WTC11 (cell line): ENCODE measurements around the gene ARRDC1. TPM values are rescaled to one million over a fixed set of nuclear protein-coding genes. Genes with fewer than 3 reads are reported as not detected.

ENCODE experiments used
- ATAC-seq: fragments of 200-7000 bp; cut with Tn5 transposase; 2 replicates; pipeline ENCODE4 v1.10.0; 2021; ENCODE audit warnings: mild to moderate bottlenecking, moderate library complexity
- CTCF ChIA-PET: fragments of 300-600 bp; sonication (Branson Sonifier 250); formaldehyde crosslinking; loops from one replicate; lab custom pipeline; 2021; ENCODE audit warnings: antibody characterized with exemption; lab: Charles Lee
- POLR2A ChIA-PET: fragments of 350-600 bp; sonication (Branson Sonifier 250); formaldehyde crosslinking; loops from one replicate; lab custom pipeline; 2021; ENCODE audit warnings: antibody characterized with exemption; lab: Charles Lee
- DNase-seq: peaks from one replicate; pipeline ENCODE4 v3.0.0; 2021; ENCODE audit warnings: low spot score
- H3K27ac Mint-ChIP-seq: 2 replicates; pipeline ENCODE4 v1.8.0; 2021; ENCODE audit warnings: mixed read lengths
- H3K27me3 Mint-ChIP-seq: 2 replicates; pipeline ENCODE4 v1.8.0; 2021; ENCODE audit warnings: low read depth, mild to moderate bottlenecking, moderate library complexity, mixed read lengths
- H3K36me3 Mint-ChIP-seq: 2 replicates; pipeline ENCODE4 v1.8.0; 2021; ENCODE audit warnings: mixed read lengths
- H3K4me1 Mint-ChIP-seq: 2 replicates; pipeline ENCODE4 v1.8.0; 2022; ENCODE audit warnings: mixed read lengths
- H3K4me3 Mint-ChIP-seq: 2 replicates; pipeline ENCODE4 v1.8.0; 2021; ENCODE audit warnings: mild to moderate bottlenecking, moderate library complexity, mixed read lengths
- H3K9me3 Mint-ChIP-seq: 2 replicates; pipeline ENCODE4 v1.8.0; 2021; ENCODE audit warnings: mixed read lengths
- AFF4 ChIP-seq: sonication (generic); formaldehyde crosslinking; IDR thresholded peaks from 2 replicates; pipeline ENCODE4 v1.8.1; 2023; ENCODE audit warnings: mild to moderate bottlenecking, missing genetic modification reagents, borderline replicate concordance
- CREB1 ChIP-seq: sonication (generic); formaldehyde crosslinking; IDR thresholded peaks from 2 replicates; pipeline ENCODE4 v1.8.0; 2023; ENCODE audit warnings: mild to moderate bottlenecking, missing genetic modification reagents
- CREM ChIP-seq: sonication (generic); formaldehyde crosslinking; IDR thresholded peaks from 2 replicates; pipeline ENCODE4 v1.8.1; 2022; ENCODE audit warnings: mild to moderate bottlenecking, missing genetic modification reagents, moderate library complexity
- CTCF ChIP-seq: fragments of 200-600 bp; IDR thresholded peaks from 2 replicates; pipeline ENCODE4 v1.8.0; 2022; ENCODE audit warnings: antibody characterized with exemption
- HMGXB4 ChIP-seq: sonication (generic); formaldehyde crosslinking; IDR thresholded peaks from 2 replicates; pipeline ENCODE4 v1.8.1; 2023; ENCODE audit warnings: mild to moderate bottlenecking, moderate library complexity, missing genetic modification reagents
- JUN ChIP-seq: sonication (generic); formaldehyde crosslinking; IDR thresholded peaks from 2 replicates; pipeline ENCODE4 v1.8.0; 2023; ENCODE audit warnings: mild to moderate bottlenecking, missing genetic modification reagents
- OVOL2 ChIP-seq: fragments of 250-450 bp; sonication (Bioruptor Pico); IDR thresholded peaks from 2 replicates; pipeline ENCODE4 v1.9.0; 2021; ENCODE audit warnings: mild to moderate bottlenecking, borderline replicate concordance
- PRRX2 ChIP-seq: fragments of 250-450 bp; sonication (Bioruptor Pico); IDR thresholded peaks from 2 replicates; pipeline ENCODE4 v1.8.0; 2021; ENCODE audit warnings: mild to moderate bottlenecking
- RORB ChIP-seq: fragments of 250-450 bp; sonication (Bioruptor Pico); IDR thresholded peaks from 2 replicates; pipeline ENCODE4 v1.9.0; 2021; ENCODE audit warnings: mild to moderate bottlenecking
- SMAD3 ChIP-seq: sonication (generic); formaldehyde crosslinking; IDR thresholded peaks from 2 replicates; pipeline ENCODE4 v1.8.0; 2022; ENCODE audit warnings: missing genetic modification reagents, mild to moderate bottlenecking, borderline replicate concordance
- ZBTB21 ChIP-seq: sonication (generic); formaldehyde crosslinking; IDR thresholded peaks from 2 replicates; pipeline ENCODE4 v1.8.1; 2023; ENCODE audit warnings: mild to moderate bottlenecking, missing genetic modification reagents, borderline replicate concordance
- ZNF416 ChIP-seq: fragments of 250-450 bp; sonication (Bioruptor Pico); IDR thresholded peaks from 2 replicates; pipeline ENCODE4 v1.9.0; 2021; ENCODE audit warnings: mild to moderate bottlenecking, inconsistent platforms
- ZNF423 ChIP-seq: fragments of 250-450 bp; sonication (Bioruptor Pico); IDR thresholded peaks from 2 replicates; pipeline ENCODE4 v2.1.2; 2022; ENCODE audit warnings: mild to moderate bottlenecking, moderate library complexity
- ZNF512 ChIP-seq: sonication (generic); formaldehyde crosslinking; IDR thresholded peaks from 2 replicates; pipeline ENCODE4 v1.8.1; 2022; ENCODE audit warnings: missing genetic modification reagents, borderline replicate concordance
- total RNA-seq: library from RNA; stranded (reverse); gene quantifications from 3 replicates; pipeline ENCODE4 v1.2.3, GENCODE V29; 2021

Gene ARRDC1
- total RNA-seq, 1 experiment from 2014 or later = 41.3 TPM

GRCh38 chr9:137569609-137570203 is 35.8 kb upstream of the ARRDC1 start (continued):
- TF ChIP-seq ZBTB21 (CRISPR knock-in tag) = no peak
- no peak for TF ChIP-seq OVOL2
- no peak for TF ChIP-seq CREM (CRISPR knock-in tag)
- no peak for TF ChIP-seq ZNF423 (CRISPR knock-in tag)
- TF ChIP-seq AFF4 (CRISPR knock-in tag) = no peak

- TF ChIP-seq RORB = no peak
- no peak for TF ChIP-seq HMGXB4 (CRISPR knock-in tag)
- TF ChIP-seq CREB1 (CRISPR knock-in tag) = no peak
- TF ChIP-seq CTCF = no peak
- no peak for TF ChIP-seq ZNF416 (CRISPR knock-in tag)
- TF ChIP-seq, all 79 proteins: peak for 0
- no peak overlapping the region for H3K27ac Mint-ChIP-seq
- ATAC-seq (no peak), DNase-seq (no peak)
- CTCF ChIA-PET = no interaction called here
- H3K9me3 Mint-ChIP-seq = peaks cover 3% of the 10 kb centered on the region; the same call in 1 of the 2 replicates
- no peaks in the 10 kb centered on the region for H3K27me3 Mint-ChIP-seq
- H3K4me3 Mint-ChIP-seq = no peak overlapping the region
- H3K36me3 Mint-ChIP-seq = peaks cover 46% of the 10 kb centered on the region
- no peaks in the 10 kb centered on the region for H3K4me1 Mint-ChIP-seq
- POLR2A ChIA-PET = no interaction called here
Observed at GRCh38 chr9:137570566-137570965, 34.9 kb upstream of the ARRDC1 start.

- Mint-ChIP-seq H3K4me1 (peaks cover 13% of the 10 kb centered on the region), H3K9me3 (no peaks in the 10 kb centered on the region), H3K27me3 (no peaks in the 10 kb centered on the region), H3K4me3 (no peak overlapping the region), H3K27ac (no peak overlapping the region), H3K36me3 (peaks cover 48% of the 10 kb centered on the region)
- ChIA-PET POLR2A (no interaction called here), CTCF (no interaction called here)
- DNase-seq = no peak
- TF ChIP-seq ZNF512 = no peak
- TF ChIP-seq PRRX2 = no peak
- TF ChIP-seq JUN = no peak
- TF ChIP-seq SMAD3 = no peak
- no peak for ATAC-seq
Observed at GRCh38 chr9:137574192-137574591, 31.3 kb upstream of the ARRDC1 start.
